Measurements from ENCODE around the gene ACOT13.

- TF ChIP-seq, protein P1, sequence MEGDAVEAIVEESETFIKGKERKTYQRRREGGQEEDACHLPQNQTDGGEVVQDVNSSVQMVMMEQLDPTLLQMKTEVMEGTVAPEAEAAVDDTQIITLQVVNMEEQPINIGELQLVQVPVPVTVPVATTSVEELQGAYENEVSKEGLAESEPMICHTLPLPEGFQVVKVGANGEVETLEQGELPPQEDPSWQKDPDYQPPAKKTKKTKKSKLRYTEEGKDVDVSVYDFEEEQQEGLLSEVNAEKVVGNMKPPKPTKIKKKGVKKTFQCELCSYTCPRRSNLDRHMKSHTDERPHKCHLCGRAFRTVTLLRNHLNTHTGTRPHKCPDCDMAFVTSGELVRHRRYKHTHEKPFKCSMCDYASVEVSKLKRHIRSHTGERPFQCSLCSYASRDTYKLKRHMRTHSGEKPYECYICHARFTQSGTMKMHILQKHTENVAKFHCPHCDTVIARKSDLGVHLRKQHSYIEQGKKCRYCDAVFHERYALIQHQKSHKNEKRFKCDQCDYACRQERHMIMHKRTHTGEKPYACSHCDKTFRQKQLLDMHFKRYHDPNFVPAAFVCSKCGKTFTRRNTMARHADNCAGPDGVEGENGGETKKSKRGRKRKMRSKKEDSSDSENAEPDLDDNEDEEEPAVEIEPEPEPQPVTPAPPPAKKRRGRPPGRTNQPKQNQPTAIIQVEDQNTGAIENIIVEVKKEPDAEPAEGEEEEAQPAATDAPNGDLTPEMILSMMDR (conservative IDR thresholded peaks at IDR 0.05), result no peak
- TF ChIP-seq ZFX (IDR thresholded peaks at IDR 0.05), result no peak
Observed at GRCh38 chr6:24720604-24721460, 54.0 kb downstream of the ACOT13 start.

All from C4-2B (cell line).